Smooth muscle cell (in vitro differentiated cells): ENCODE results near the gene URB2. TPM values are rescaled to one million over a fixed set of nuclear protein-coding genes. Genes with fewer than 3 reads are reported as not detected.

Experiments
- DNase-seq: peaks from one replicate; lab custom pipeline; 2025; ENCODE audit not compliant: unreplicated experiment; lab: John Stamatoyannopoulos, UW
- H2AFZ ChIP-seq: fragments of 200-600 bp; sonication (generic); 2 replicates; pipeline ENCODE4 v1.6.0; 2016; ENCODE audit warnings: antibody characterized with exemption, low read depth, mild to moderate bottlenecking
- H3F3A ChIP-seq: fragments of 200-600 bp; sonication (generic); 2 replicates; pipeline ENCODE4 v1.6.0; 2017; ENCODE audit warnings: antibody characterized with exemption, low read depth
- H3K27ac ChIP-seq: fragments of 200-600 bp; sonication (generic); 2 replicates; pipeline ENCODE4 v1.5.1; 2016; ENCODE audit warnings: low read depth, mild to moderate bottlenecking
- H3K27me3 ChIP-seq: fragments of 200-600 bp; sonication (generic); 2 replicates; pipeline ENCODE4 v1.6.1; 2016; ENCODE audit warnings: low read depth, mild to moderate bottlenecking
- H3K36me3 ChIP-seq: fragments of 200-600 bp; sonication (generic); 2 replicates; pipeline ENCODE4 v1.5.1; 2016; ENCODE audit warnings: low read depth
- H3K4me1 ChIP-seq: fragments of 200-600 bp; sonication (generic); 2 replicates; pipeline ENCODE4 v1.5.1; 2016; ENCODE audit warnings: low read depth
- H3K4me2 ChIP-seq: fragments of 200-600 bp; sonication (generic); 2 replicates; pipeline ENCODE4 v1.6.0; 2016; ENCODE audit warnings: mild to moderate bottlenecking
- H3K4me3 ChIP-seq: fragments of 200-600 bp; sonication (generic); 2 replicates; pipeline ENCODE4 v1.5.1; 2016; ENCODE audit warnings: mild to moderate bottlenecking
- H3K79me2 ChIP-seq: fragments of 200-600 bp; sonication (generic); 2 replicates; pipeline ENCODE4 v1.6.0; 2016; ENCODE audit warnings: low read depth, mild to moderate bottlenecking
- H3K9ac ChIP-seq: fragments of 200-600 bp; sonication (generic); 2 replicates; pipeline ENCODE4 v1.6.0; 2016; ENCODE audit warnings: low read depth
- H3K9me3 ChIP-seq: fragments of 200-600 bp; sonication (generic); replicated peaks from 2 replicates; pipeline ENCODE4 v1.5.1; 2016; ENCODE audit warnings: low read depth
- H4K20me1 ChIP-seq: fragments of 200-600 bp; sonication (generic); 2 replicates; pipeline ENCODE4 v1.6.0; 2016; ENCODE audit warnings: low read depth
- CTCF ChIP-seq: fragments of 200-600 bp; sonication (generic); IDR thresholded peaks from 2 replicates; pipeline ENCODE4 v1.5.1; 2017; ENCODE audit warnings: borderline replicate concordance, mild to moderate bottlenecking, antibody characterized with exemption; ENCODE audit not compliant: insufficient read depth, poor library complexity, severe bottlenecking
- WGBS: methylation state at CpG from one replicate; pipeline ENCODE4 v1.1.7; 2016; ENCODE audit warnings: low lambda C conversion rate; 5-methylcytosine and 5-hydroxymethylcytosine counted together
- polyA plus RNA-seq: library from polyadenylated mRNA; unstranded; fragments of >200 nt; fragmentation: Nextera tagmentation; extraction: Ambion mirVana; gene quantifications from 2 replicates; pipeline ENCODE4 v1.2.1, GENCODE V29; 2016
- total RNA-seq: library from RNA; depleted of rRNA; stranded (reverse); fragments of >200 nt; gene quantifications from 2 replicates; pipeline ENCODE4 v1.2.3, GENCODE V29; 2014

URB2 gene
- total and polyA plus RNA-seq, 2 experiments from 2014 or later = 1.9 to 4.2 TPM

GRCh38 chr1:229631148-229631547 is 5.1 kb downstream of the URB2 start:
- H3K36me3 ChIP-seq = peaks cover 4% of the 10 kb centered on the region
- no peak overlapping the region for H3K9ac ChIP-seq
- DNase-seq = no peak
- no peak for TF ChIP-seq CTCF
- H3K4me3 ChIP-seq = no peak overlapping the region
- WGBS = 91% methylated on average over 3 of the region's 3 CpGs
- no peak overlapping the region for H2AFZ ChIP-seq
- H3K27ac ChIP-seq = no peak overlapping the region
- no peaks in the 10 kb centered on the region for H3K9me3 ChIP-seq
- H4K20me1 ChIP-seq = no peaks in the 10 kb centered on the region
- no peak overlapping the region for H3K4me2 ChIP-seq
- H3F3A ChIP-seq = no peaks in the 10 kb centered on the region
- peaks cover 48% of the 10 kb centered on the region for H3K79me2 ChIP-seq
- H3K4me1 ChIP-seq = peaks cover 6% of the 10 kb centered on the region
- H3K27me3 ChIP-seq = no peaks in the 10 kb centered on the region

- DNase-seq = no peak
- Histone ChIP-seq H3K27me3 (no peaks in the 10 kb centered on the region), H3K4me1 (peaks cover 2% of the 10 kb centered on the region), H3K4me2 (no peak overlapping the region), H2AFZ (no peak overlapping the region), H3F3A (no peaks in the 10 kb centered on the region), H3K79me2 (peaks cover 40% of the 10 kb centered on the region), H3K9ac (no peak overlapping the region), H3K27ac (no peak overlapping the region), H3K4me3 (no peak overlapping the region), H4K20me1 (no peaks in the 10 kb centered on the region), H3K36me3 (peaks cover 4% of the 10 kb centered on the region), H3K9me3 (no peaks in the 10 kb centered on the region)
- no peak for TF ChIP-seq CTCF
- WGBS = 96% methylated on average over 6 of the region's 6 CpGs
These were observed 5.9 kb downstream of the URB2 start for GRCh38 chr1:229631966-229632365.

- Histone ChIP-seq H3K4me3 (no peak overlapping the region), H3F3A (no peaks in the 10 kb centered on the region), H3K27ac (no peak overlapping the region), H3K36me3 (peaks cover 7% of the 10 kb centered on the region), H3K79me2 (peaks cover 12% of the 10 kb centered on the region), H3K9ac (no peak overlapping the region), H3K4me1 (no peaks in the 10 kb centered on the region), H3K9me3 (no peaks in the 10 kb centered on the region), H2AFZ (no peak overlapping the region), H3K27me3 (no peaks in the 10 kb centered on the region), H4K20me1 (peaks cover 8% of the 10 kb centered on the region), H3K4me2 (no peak overlapping the region)
- no peak for TF ChIP-seq CTCF
- no peak for DNase-seq
- 92% methylated on average over 9 of the region's 9 CpGs for WGBS
These were observed 10.0 kb downstream of the URB2 start for GRCh38 chr1:229636042-229636441.

- H3K27me3 ChIP-seq = no peaks in the 10 kb centered on the region
- over 99% methylated on average over 12 of the region's 12 CpGs for WGBS
- no peaks in the 10 kb centered on the region for H3K9me3 ChIP-seq
- no peaks in the 10 kb centered on the region for H3K4me1 ChIP-seq
- H2AFZ ChIP-seq = no peak overlapping the region
- no peak overlapping the region for H3K27ac ChIP-seq
- no peak overlapping the region for H3K4me2 ChIP-seq
- peaks cover 8% of the 10 kb centered on the region for H3K79me2 ChIP-seq
- H3K36me3 ChIP-seq = peaks cover 7% of the 10 kb centered on the region
- DNase-seq = no peak
- H3F3A ChIP-seq = no peaks in the 10 kb centered on the region
- no peak for TF ChIP-seq CTCF
- no peak overlapping the region for H3K9ac ChIP-seq
- H4K20me1 ChIP-seq = peaks cover 14% of the 10 kb centered on the region
- no peak overlapping the region for H3K4me3 ChIP-seq
These were observed 11.7 kb downstream of the URB2 start for GRCh38 chr1:229637746-229638145.
